Activated naive CD8-positive, alpha-beta T cell treated with anti-CD3 and anti-CD28 coated beads for 36 hours (primary cell): ENCODE measurements around the gene PHC1. TPM values are rescaled to one million over a fixed set of nuclear protein-coding genes. Genes with fewer than 3 reads are reported as not detected.
"Not testable (repeated sequence)": the region's sequence is repeated elsewhere in the genome, so short reads cannot be mapped to it uniquely, and the experiment has no call there.

Experiments
- DNase-seq: peaks from one replicate; pipeline ENCODE4 v3.0.0; 2021
- H3K27ac Mint-ChIP-seq: one replicate; pipeline ENCODE4 v1.8.0; 2022; ENCODE audit warnings: mild to moderate bottlenecking, moderate library complexity, mixed read lengths
- H3K27me3 Mint-ChIP-seq: one replicate; pipeline ENCODE4 v1.8.0; 2022; ENCODE audit warnings: mild to moderate bottlenecking, mixed read lengths
- H3K36me3 Mint-ChIP-seq: one replicate; pipeline ENCODE4 v1.8.0; 2021; ENCODE audit warnings: mild to moderate bottlenecking, mixed read lengths
- H3K4me1 Mint-ChIP-seq: one replicate; pipeline ENCODE4 v1.8.0; 2021; ENCODE audit warnings: mixed read lengths
- H3K4me3 Mint-ChIP-seq: one replicate; pipeline ENCODE4 v1.8.0; 2022; ENCODE audit warnings: mild to moderate bottlenecking, moderate library complexity, mixed read lengths
- H3K9me3 Mint-ChIP-seq: one replicate; pipeline ENCODE4 v1.8.0; 2022; ENCODE audit warnings: mixed read lengths
- total RNA-seq, 2 experiments: library from RNA; stranded (reverse); gene quantifications; one replicate each; pipeline ENCODE4 v1.2.3, GENCODE V29; 2021

PHC1 gene
- 10 to 100 TPM; 12.9 to 16.5 TPM for total RNA-seq

DNA sequence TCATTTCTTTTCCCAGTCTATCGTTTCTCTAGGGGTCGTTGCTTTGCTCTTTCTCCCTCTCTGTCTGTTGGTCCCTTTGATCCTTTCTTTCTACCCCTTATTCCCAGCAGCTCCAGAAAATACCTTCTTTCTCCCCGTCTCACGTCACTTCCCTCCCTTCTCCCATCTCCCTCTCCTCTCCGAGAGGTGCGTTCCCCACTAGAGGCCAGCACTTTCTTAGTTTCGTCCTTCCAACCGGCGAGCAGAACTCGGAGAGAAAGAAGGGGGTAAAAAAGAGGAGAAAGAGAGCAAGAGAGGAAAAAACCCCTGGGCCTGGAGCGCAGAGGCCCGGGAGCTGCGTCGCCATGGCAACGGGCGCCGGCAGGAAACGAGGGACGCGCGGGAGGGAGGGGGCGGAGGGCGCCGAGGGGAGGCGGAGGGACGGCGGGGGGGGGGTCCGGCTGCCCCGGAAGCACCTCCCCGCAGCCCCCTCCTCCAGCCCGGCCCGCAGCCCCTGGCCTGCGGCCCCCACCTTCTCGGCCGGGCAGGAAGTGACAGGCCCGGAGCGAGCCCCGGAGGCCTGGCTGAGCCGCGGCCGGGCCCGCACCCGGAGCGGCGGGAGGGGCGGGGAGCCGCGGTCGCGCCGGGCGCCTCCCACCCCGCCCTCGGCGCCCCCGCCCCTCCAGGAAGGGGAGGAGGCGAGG lies at the start of gene PHC1:
PHC1 (plus strand) TSS at position 477 of the 683 bp plus-strand sequence. CDS start 3,169 bp downstream, outside the sequence.
- H3K4me1 Mint-ChIP-seq, H3K9me3 Mint-ChIP-seq, H3K36me3 Mint-ChIP-seq, H3K27me3 Mint-ChIP-seq: not testable (repeated sequence)
- Mint-ChIP-seq H3K4me3 (peak within 1 kb of the TSS; percentile 83), H3K27ac (peak within 1 kb of the TSS; percentile 40)
- peak; percentile 74 for DNase-seq

DNA sequence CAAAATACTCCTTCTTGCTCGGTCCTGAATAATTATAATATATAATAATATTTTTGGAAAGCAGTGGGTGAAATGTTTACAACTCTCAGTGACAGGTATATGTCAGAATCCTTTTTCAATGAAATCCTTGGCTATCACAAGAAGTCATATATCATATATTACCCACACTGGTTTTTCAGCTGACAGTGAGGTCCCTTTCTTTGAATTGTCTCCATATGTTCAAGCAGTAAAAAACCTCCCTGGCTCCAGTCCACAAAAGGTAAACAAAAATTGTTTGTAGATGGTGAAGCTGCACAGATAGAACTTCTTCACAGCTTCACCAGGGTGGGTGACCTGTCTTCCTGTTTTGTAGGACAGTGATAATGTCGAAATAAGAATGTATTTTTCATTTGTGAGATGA lies 47.9 kb upstream of the PHC1 start:
- Mint-ChIP-seq H3K4me1 (no peaks in the 10 kb centered on the region), H3K4me3 (no peak overlapping the region), H3K27me3 (peaks cover 4% of the 10 kb centered on the region), H3K36me3 (no peaks in the 10 kb centered on the region), H3K27ac (no peak overlapping the region), H3K9me3 (no peaks in the 10 kb centered on the region)
- DNase-seq: no peak

DNA sequence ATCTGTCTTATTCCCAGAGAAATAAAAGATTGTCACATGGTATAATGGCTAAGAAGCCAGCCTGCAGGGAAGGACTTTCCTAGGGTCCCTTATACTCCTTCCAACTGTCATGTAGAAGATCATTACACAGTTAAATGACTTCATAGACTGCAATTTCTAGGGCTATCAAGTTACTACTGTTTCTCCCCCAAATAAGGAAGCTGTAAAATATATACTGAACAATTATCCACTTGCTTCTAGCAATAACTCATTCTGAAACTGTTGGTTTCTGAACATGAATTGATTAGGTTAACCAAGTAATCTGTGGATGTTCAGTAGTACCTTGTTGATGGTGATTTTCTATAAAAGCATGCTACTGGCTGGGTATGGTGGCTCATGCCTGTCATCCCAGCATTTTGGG lies 47.3 kb upstream of the PHC1 start:
- H3K4me3 Mint-ChIP-seq: no peak overlapping the region
- no peaks in the 10 kb centered on the region for H3K27me3 Mint-ChIP-seq
- H3K4me1 Mint-ChIP-seq: no peaks in the 10 kb centered on the region
- H3K27ac Mint-ChIP-seq: no peak overlapping the region
- no peaks in the 10 kb centered on the region for H3K36me3 Mint-ChIP-seq
- H3K9me3 Mint-ChIP-seq: no peaks in the 10 kb centered on the region
- no peak for DNase-seq

DNA sequence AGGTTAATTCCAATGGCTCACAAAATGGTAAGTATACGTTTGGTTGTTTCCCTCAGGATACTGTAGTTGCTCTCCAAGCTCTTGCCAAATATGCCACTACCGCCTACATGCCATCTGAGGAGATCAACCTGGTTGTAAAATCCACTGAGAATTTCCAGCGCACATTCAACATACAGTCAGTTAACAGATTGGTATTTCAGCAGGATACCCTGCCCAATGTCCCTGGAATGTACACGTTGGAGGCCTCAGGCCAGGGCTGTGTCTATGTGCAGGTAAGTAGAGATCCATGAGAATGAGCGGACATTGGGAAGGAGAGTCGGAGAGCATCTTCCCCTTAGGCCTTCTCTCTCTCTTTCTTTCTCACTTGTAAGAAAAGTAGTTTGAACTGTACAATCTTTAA lies 46.5 kb upstream of the PHC1 start:
- H3K27ac Mint-ChIP-seq: no peak overlapping the region
- no peaks in the 10 kb centered on the region for H3K9me3 Mint-ChIP-seq
- no peaks in the 10 kb centered on the region for H3K36me3 Mint-ChIP-seq
- H3K4me1 Mint-ChIP-seq: no peaks in the 10 kb centered on the region
- no peaks in the 10 kb centered on the region for H3K27me3 Mint-ChIP-seq
- no peak overlapping the region for H3K4me3 Mint-ChIP-seq
- DNase-seq: no peak

DNA sequence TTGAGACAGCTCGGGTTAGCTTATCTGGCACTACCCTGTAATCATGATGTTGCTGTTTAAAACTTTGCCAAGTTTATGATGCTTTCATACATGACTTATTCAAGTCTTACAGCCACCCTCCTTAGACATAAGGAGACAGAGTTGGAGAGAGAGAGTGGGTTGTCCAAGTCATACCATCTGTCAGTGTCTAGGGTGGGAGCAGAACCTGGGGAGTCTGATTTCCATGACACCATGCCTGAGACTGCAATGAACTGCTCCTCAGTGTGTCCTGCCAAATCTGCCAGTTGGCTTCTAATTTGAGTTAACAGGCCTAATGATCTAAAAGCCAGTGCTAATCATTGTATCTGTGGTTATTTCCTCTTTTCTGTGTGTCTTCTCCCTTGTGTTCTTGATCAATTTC lies 43.7 kb upstream of the PHC1 start:
- Mint-ChIP-seq H3K9me3 (no peaks in the 10 kb centered on the region), H3K4me3 (no peak overlapping the region), H3K36me3 (no peaks in the 10 kb centered on the region), H3K27ac (no peak overlapping the region), H3K4me1 (no peaks in the 10 kb centered on the region), H3K27me3 (no peaks in the 10 kb centered on the region)
- no peak for DNase-seq

DNA sequence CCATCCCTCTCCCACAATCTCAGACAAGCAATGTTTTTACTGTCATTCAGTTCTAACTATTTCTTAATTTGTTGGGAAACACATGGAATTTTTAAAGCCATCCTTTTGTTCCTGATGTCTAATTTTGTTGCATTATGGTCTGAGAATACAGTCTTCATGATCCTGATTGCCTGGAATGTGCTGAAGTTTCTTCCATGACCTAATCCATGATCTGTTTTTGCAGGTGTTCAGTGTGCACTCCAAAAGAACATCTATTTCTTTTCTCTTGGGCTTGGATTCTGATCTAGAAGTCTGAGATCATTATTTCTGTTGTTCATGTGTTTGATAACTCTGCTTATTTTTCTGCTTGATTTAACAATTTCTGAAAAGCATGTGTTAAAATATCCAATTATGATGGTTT lies 43.2 kb upstream of the PHC1 start:
- no peaks in the 10 kb centered on the region for H3K4me1 Mint-ChIP-seq
- no peaks in the 10 kb centered on the region for H3K36me3 Mint-ChIP-seq
- H3K4me3 Mint-ChIP-seq: no peak overlapping the region
- H3K27ac Mint-ChIP-seq: no peak overlapping the region
- DNase-seq: no peak
- H3K9me3 Mint-ChIP-seq: no peaks in the 10 kb centered on the region
- no peaks in the 10 kb centered on the region for H3K27me3 Mint-ChIP-seq

DNA sequence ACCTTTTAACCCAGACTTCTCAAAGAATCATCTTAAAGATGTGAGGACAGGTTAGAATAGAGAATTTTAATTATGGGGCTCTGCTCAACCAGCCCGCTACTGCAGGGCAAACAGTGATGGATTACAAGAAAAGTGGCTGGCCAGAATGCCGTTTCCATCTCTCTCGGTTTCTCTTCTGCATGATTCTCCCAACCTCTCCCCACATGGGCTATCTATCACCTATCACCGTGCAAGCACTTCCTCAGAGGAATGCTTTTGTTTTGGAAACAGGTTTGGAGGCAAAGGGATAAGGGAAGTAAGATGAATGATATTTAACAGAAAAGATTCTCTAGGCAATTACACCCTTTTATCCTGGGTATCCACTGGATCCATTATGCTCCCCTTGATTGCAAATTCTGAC lies 37.4 kb upstream of the PHC1 start:
- Mint-ChIP-seq H3K4me3 (no peak overlapping the region), H3K9me3 (no peaks in the 10 kb centered on the region), H3K4me1 (peaks cover 7% of the 10 kb centered on the region), H3K36me3 (no peaks in the 10 kb centered on the region), H3K27me3 (no peaks in the 10 kb centered on the region), H3K27ac (no peak overlapping the region)
- DNase-seq: no peak

DNA sequence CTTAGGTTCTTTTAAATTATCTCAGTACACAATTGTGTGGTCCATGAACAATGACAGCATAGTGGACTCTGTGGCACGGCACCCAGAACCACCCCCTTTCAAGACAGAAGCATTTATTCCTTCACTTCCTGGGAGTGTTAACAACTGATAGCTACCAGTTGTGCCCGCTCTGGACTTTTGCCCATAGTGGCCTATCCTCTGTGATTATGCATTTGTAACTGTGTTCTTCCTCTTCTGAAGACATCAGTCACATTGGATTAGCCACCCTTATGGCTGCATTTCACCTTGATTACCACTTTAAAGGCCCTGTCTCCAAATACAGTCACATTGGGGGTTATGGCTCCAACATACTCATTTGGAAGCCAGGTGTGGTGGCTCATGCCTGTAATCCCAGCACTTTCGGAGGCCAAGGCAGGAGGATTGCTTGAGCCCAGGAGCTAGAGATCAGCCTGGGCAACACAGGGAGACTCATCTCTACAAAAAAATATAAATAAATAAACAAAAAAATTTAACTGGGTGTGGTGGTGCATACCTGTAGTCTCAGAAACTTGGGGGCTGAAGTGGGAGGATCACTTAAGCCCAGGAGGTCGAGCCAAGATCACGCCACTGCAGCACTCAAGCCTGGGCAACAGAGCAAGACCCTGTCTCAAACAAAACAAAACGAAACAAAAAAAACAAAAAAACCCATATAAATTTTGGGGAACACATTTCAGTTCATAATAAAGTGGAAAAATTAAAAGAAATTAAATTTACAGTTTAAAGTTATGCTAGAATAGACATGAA lies 27.6 kb upstream of the PHC1 start:
- peaks cover 6% of the 10 kb centered on the region for H3K4me1 Mint-ChIP-seq
- DNase-seq: no peak
- H3K36me3 Mint-ChIP-seq: no peaks in the 10 kb centered on the region
- H3K27ac Mint-ChIP-seq: no peak overlapping the region
- H3K27me3 Mint-ChIP-seq: no peaks in the 10 kb centered on the region
- no peak overlapping the region for H3K4me3 Mint-ChIP-seq
- no peaks in the 10 kb centered on the region for H3K9me3 Mint-ChIP-seq

DNA sequence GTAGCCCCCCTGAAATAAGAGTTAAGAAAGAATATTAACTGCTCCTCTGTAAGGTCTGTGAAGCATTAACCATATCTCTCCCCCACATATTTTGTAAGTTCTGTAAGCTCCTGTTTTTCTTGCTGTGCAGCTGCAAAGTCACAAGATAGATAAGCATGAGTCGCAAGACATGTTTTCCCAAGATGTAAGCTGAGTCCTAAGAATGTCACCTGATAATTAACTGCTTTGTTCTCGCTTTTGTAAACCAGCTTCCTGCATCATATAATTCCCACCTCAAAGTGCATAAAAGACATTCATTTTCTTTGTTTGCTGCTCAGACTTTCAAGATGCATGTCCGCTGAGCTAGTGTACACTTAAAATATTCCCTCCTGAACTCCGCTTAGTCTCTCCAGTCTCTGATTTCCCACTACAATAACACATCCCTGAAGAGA lies 27.0 kb upstream of the PHC1 start:
- no peak for DNase-seq
- Mint-ChIP-seq H3K27ac (no peak overlapping the region), H3K27me3 (no peaks in the 10 kb centered on the region), H3K4me1 (peaks cover 6% of the 10 kb centered on the region), H3K9me3 (no peaks in the 10 kb centered on the region), H3K36me3 (no peaks in the 10 kb centered on the region), H3K4me3 (no peak overlapping the region)

DNA sequence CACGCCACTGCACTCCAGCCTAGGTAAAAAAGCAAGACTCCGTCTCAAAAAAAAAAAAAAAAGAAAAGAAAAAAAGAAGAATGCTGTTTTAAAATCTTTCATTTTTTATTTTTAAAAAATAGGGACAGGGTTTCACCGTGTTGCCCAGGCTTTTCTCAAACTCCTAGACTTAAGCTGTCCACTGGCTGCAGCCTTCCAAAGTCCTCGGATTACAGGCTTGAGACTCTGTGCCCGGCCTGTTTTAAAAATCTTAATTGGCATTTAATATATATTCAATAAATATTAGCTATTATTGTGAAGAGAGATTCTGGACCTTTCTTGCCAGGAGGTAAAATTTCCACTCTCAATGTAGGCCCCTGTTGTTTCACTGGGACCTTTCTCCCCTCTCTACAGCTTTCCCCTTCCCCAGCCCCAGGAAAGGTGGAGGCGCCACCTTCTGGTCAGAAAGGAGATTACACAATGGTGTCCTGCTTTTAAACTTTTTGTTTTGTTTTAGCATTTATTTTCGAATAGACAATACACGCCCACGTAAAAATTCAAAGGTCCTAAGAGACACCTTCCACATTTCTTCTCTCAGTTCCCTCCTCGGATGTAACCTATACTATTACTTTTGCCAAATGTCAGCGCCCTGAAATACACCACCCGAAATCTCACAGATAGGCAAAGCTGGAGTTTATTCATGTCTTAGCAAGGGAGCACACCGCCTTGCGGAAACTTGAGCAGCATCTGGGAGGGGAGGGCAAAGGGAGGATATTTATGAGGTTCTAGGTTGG lies 23.8 kb upstream of the PHC1 start:
- Mint-ChIP-seq H3K36me3 (no peaks in the 10 kb centered on the region), H3K4me3 (peak overlapping the region; percentile 80), H3K9me3 (no peaks in the 10 kb centered on the region), H3K27ac (no peak overlapping the region), H3K27me3 (no peaks in the 10 kb centered on the region), H3K4me1 (peaks cover 10% of the 10 kb centered on the region)
- peak; percentile 56 for DNase-seq

DNA sequence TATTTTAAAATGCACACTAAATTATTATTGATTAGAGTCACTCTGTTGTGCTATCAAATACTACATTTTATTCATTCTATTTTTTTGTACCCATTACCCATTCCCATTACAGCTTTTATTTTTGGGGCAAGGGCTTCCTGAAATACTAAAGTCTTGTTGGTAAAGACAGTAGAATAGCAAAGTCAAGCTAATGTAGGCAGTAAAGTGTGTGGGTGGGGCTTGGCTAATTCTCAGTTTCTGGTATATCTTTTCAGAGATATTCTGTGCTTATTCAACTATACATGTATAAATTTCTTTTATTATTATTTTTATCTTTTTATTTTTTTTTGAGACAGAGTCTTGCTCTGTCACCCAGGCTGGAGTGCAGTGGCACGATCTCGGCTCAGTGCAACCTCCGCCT lies 22.3 kb upstream of the PHC1 start:
- Mint-ChIP-seq H3K36me3 (no peaks in the 10 kb centered on the region), H3K27me3 (no peaks in the 10 kb centered on the region), H3K4me3 (no peak overlapping the region), H3K27ac (no peak overlapping the region), H3K9me3 (no peaks in the 10 kb centered on the region), H3K4me1 (peaks cover 10% of the 10 kb centered on the region)
- no peak for DNase-seq

DNA sequence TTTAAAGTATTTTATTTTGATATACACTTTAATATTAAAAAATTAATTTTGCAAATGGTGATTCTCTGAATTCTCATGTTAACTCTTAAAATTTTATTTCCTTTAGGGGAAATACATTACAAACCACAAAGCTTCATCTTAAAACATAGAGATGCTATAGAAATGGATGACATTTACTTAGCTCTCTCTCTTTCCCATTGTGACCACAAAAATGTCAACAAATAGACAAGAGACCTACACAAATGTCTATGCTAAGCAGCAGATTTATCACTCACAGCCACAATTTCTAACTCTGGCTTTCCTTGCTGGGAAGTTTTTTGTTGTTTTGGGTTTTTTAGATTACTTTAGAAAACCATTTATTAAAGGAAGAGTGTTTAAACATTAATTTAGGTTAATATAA lies 19.9 kb upstream of the PHC1 start:
- Mint-ChIP-seq H3K4me3 (no peak overlapping the region), H3K4me1 (peaks cover 10% of the 10 kb centered on the region), H3K27ac (no peak overlapping the region), H3K9me3 (no peaks in the 10 kb centered on the region), H3K27me3 (no peaks in the 10 kb centered on the region), H3K36me3 (no peaks in the 10 kb centered on the region)
- DNase-seq: no peak

DNA sequence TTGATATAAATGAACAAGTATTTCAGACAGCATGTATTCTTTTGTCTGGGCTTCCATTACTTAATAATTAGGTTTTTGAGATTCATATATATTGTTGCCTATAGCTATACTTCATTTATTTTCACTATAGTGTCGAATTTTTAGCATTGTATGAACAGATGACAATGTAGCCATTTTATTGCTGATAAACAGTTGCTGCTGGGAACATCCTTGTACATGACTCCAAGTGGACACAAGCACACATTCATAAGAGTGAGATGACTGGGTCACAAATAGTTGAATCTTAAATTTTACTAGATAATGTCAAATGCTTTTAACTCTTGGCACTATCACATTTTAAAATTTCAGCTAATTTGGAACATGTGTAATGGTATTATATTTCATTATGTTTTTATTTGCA lies 19.3 kb upstream of the PHC1 start:
- H3K27ac Mint-ChIP-seq: no peak overlapping the region
- peaks cover 10% of the 10 kb centered on the region for H3K4me1 Mint-ChIP-seq
- DNase-seq: no peak
- no peaks in the 10 kb centered on the region for H3K36me3 Mint-ChIP-seq
- H3K4me3 Mint-ChIP-seq: no peak overlapping the region
- no peaks in the 10 kb centered on the region for H3K27me3 Mint-ChIP-seq
- H3K9me3 Mint-ChIP-seq: no peaks in the 10 kb centered on the region

DNA sequence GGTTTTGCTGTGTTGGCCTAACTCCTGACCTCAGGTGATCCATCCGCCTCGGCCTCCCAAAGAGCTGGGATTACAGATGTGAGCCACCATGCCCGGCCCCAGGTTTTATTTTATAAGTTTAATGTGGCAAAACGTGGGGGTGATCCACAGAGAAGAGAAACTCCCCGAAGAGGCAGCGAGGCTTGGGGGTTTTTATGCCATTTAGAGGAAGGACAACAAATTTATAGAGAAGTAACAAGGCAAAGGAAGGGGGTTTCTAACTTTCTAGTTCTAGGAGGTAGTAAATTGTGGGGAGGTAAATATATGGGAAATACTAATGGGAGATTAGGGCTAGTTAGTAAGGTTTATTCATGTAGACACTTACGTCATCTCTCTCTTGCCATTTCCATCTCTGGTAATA lies 17.2 kb upstream of the PHC1 start:
- Mint-ChIP-seq H3K4me1 (peaks cover 5% of the 10 kb centered on the region), H3K36me3 (no peaks in the 10 kb centered on the region), H3K9me3 (no peaks in the 10 kb centered on the region), H3K4me3 (no peak overlapping the region), H3K27ac (no peak overlapping the region), H3K27me3 (no peaks in the 10 kb centered on the region)
- no peak for DNase-seq

DNA sequence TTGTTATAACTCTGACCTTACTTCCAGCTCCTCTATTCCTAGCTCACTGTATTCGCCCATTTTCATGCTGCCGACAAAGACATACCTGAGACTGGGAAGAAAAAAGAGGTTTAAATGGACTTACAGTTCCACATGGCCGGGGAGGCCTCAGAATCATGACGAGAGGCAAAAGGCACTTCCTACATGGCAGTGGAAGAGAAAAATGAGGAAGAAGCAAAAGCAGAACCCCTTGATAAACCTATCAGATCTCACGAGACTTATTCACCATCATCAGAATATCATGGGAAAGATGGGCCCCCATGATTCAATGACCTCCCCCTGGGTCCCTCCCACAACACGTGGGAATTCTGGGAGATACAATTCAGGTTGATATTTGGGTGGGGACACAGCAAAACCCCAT lies 14.5 kb upstream of the PHC1 start:
- Mint-ChIP-seq H3K27me3 (no peaks in the 10 kb centered on the region), H3K4me3 (no peak overlapping the region), H3K27ac (no peak overlapping the region), H3K4me1 (peaks cover 3% of the 10 kb centered on the region), H3K9me3 (no peaks in the 10 kb centered on the region), H3K36me3 (no peaks in the 10 kb centered on the region)
- no peak for DNase-seq
